Measurements from ENCODE around the gene RICTOR.

The RICTOR gene

GRCh38 chr5:38929838-38930237 is 144.4 kb downstream of the RICTOR start:
- DNase-seq (ENCODE audit: low spot score): no peak
- in situ Hi-C loops (cut with MboI; ENCODE audit: low sequenced_read_pairs, unreplicated experiment): no loop called here
- no peak for TF ChIP-seq CTCF (IDR thresholded peaks at IDR 0.05; ENCODE audit: borderline replicate concordance, control extremely low read depth, extremely low read depth, insufficient read depth, missing control alignments)

- in situ Hi-C loops (cut with MboI; ENCODE audit: low sequenced_read_pairs, unreplicated experiment): no loop called here
- no peak for DNase-seq (ENCODE audit: low spot score)
- TF ChIP-seq CTCF (IDR thresholded peaks at IDR 0.05; ENCODE audit: borderline replicate concordance, control extremely low read depth, extremely low read depth, insufficient read depth, missing control alignments): no peak
These were observed 146.7 kb downstream of the RICTOR start for GRCh38 chr5:38927470-38927869.

GRCh38 chr5:38926121-38926520 is 148.1 kb downstream of the RICTOR start:
- in situ Hi-C loops (cut with MboI; ENCODE audit: low sequenced_read_pairs, unreplicated experiment): no loop called here
- no peak for TF ChIP-seq CTCF (IDR thresholded peaks at IDR 0.05; ENCODE audit: borderline replicate concordance, control extremely low read depth, extremely low read depth, insufficient read depth, missing control alignments)
- no peak for DNase-seq (ENCODE audit: low spot score)

- in situ Hi-C loops (cut with MboI; ENCODE audit: low sequenced_read_pairs, unreplicated experiment): no loop called here
- no peak for DNase-seq (ENCODE audit: low spot score)
- no peak for TF ChIP-seq CTCF (IDR thresholded peaks at IDR 0.05; ENCODE audit: borderline replicate concordance, control extremely low read depth, extremely low read depth, insufficient read depth, missing control alignments)
These were observed 148.9 kb downstream of the RICTOR start for GRCh38 chr5:38925154-38925925.

GRCh38 chr5:38923661-38924451 is 150.3 kb downstream of the RICTOR start:
- TF ChIP-seq CTCF (IDR thresholded peaks at IDR 0.05; ENCODE audit: borderline replicate concordance, control extremely low read depth, extremely low read depth, insufficient read depth, missing control alignments): no peak
- no peak for DNase-seq (ENCODE audit: low spot score)
- in situ Hi-C loops (cut with MboI; ENCODE audit: low sequenced_read_pairs, unreplicated experiment): no loop called here

GRCh38 chr5:38922199-38922598 is 152.0 kb downstream of the RICTOR start:
- in situ Hi-C loops (cut with MboI; ENCODE audit: low sequenced_read_pairs, unreplicated experiment): no loop called here
- DNase-seq (ENCODE audit: low spot score): peak; percentile 66
- TF ChIP-seq CTCF (IDR thresholded peaks at IDR 0.05; ENCODE audit: borderline replicate concordance, control extremely low read depth, extremely low read depth, insufficient read depth, missing control alignments): peak; percentile 85

All from GM13976 (cell line).